ENCODE data around the gene SNRPD2. TPM values are rescaled to one million over a fixed set of nuclear protein-coding genes. Genes with fewer than 3 reads are reported as not detected.
"Not testable (repeated sequence)": the region's sequence is repeated elsewhere in the genome, so short reads cannot be mapped to it uniquely, and the experiment has no call there.

The SNRPD2 gene
- total and polyA plus RNA-seq, 7 donors: 205 to 368 (median 243) TPM

DNA sequence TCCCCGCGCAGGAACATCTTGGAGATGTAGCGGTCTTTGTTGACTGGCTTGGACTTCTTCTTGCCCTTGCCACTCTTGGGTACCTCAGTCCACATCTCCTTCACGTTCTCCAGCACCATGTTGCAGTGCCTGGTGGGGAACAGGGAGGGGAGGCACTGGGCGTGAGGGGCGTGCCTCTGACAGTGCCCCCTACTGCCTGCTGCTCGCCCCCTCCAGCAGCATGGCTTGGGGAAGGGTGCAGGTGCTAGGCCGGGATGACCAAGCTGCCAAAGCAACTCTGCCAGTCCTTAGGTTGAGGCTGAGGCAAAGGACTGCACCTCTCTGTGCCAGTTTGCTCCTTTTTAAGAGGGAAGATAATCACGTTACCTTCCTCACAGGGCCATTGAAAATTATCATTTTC lies 4.2 kb downstream of the SNRPD2 start:
- Histone ChIP-seq H3K4me3 (no peak overlapping the region), H3K27me3 (ENCODE audit: insufficient read depth in 3 of 3, low read length in 2 of 3) (no peaks in the 10 kb centered on the region), H3K36me3 (ENCODE audit: insufficient read depth in 1 of 2, low read depth in 1 of 2) (peaks cover 5 to 57% of the 10 kb centered on the region in 2 donors), H3K27ac (no peak overlapping the region), H3K9me3 (no peaks in the 10 kb centered on the region), H3K4me1 (peaks cover 6% of the 10 kb centered on the region)
- 86 to 91% (median 89%) methylated on average over 9 of the region's 9 CpGs for WGBS, 3 donors
- TF ChIP-seq CTCF (IDR thresholded peaks at IDR 0.05): no peak
- no peak for ATAC-seq
- no peak for DNase-seq
- intact Hi-C loops (cut with DNase I): no loop called here

DNA sequence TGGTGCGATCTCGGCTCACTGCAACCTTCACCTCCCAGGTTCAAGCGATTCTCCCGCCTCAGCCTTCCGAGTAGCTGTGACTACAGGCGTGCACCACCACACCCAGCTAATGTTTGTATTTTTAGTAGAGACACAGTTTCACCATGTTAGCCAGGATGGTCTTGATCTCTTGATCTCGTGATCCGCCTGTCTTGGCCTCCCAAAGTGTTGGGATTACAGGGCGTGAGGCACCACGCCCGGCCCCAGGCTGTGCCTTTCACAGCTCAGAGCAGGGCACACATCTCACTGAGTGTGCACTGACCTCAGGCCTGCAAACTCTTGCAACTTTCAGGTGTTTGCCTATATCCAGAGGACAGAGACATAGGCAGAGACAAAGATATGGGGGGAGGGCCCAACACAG lies 6.7 kb downstream of the SNRPD2 start:
- H3K27ac ChIP-seq; H3K27me3 ChIP-seq (ENCODE audit: insufficient read depth in 3 of 3, low read length in 2 of 3); DNase-seq; H3K4me1 ChIP-seq; intact Hi-C loops (cut with DNase I); H3K4me3 ChIP-seq; ATAC-seq; H3K9me3 ChIP-seq: not testable (repeated sequence)
- H3K36me3 ChIP-seq (ENCODE audit: insufficient read depth in 1 of 2, low read depth in 1 of 2): peaks cover 5 to 57% of the 10 kb centered on the region in 2 donors
- WGBS, 3 donors: 77 to 86% (median 83%) methylated on average over 9 to 11 of the region's 11 CpGs

DNA sequence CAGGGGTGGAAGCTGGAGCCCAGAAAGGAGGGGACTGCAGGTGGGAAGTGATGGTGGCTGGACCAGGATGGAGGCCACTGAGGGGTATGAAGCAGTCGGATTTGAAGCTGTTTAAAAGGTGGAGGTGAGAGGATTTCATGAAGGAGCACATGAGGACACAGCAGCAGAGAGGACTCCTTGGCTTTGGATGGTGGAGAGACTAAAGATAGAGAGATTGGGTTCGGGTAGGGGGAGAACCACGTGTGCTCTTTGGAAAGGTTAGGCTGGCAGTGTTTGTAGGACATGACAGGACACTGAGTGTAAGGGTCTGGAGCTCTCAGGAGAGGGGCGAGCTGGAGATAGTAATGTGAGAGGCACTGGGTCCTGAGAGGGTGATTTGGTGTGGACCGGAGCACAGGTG lies 8.8 kb downstream of the SNRPD2 start:
- no peak for ATAC-seq
- Histone ChIP-seq H3K4me1 (no peaks in the 10 kb centered on the region), H3K36me3 (ENCODE audit: insufficient read depth in 1 of 2, low read depth in 1 of 2) (peaks cover 5 to 44% of the 10 kb centered on the region in 2 donors), H3K4me3 (no peak overlapping the region), H3K27ac (no peak overlapping the region), H3K27me3 (ENCODE audit: insufficient read depth in 3 of 3, low read length in 2 of 3) (peaks cover 0 to 17% (median 7%) of the 10 kb centered on the region in 3 donors), H3K9me3 (no peaks in the 10 kb centered on the region)
- WGBS, 3 donors: 51 to 60% (median 55%) methylated on average over 5 of the region's 5 CpGs
- intact Hi-C loops (cut with DNase I): no loop called here
- no peak for DNase-seq
- TF ChIP-seq CTCF (IDR thresholded peaks at IDR 0.05): no peak

GRCh38 chr19:45682117-45682516 lies 9.6 kb downstream of the SNRPD2 start:
- H3K27ac ChIP-seq: peak overlapping the region; percentile 69
- peak in 1 of 4 donors; percentile 3 for ATAC-seq
- WGBS, 3 donors: 56 to 69% (median 60%) methylated on average over 8 of the region's 8 CpGs
- no peak for TF ChIP-seq CTCF (IDR thresholded peaks at IDR 0.05)
- peak overlapping the region; percentile 62 for H3K4me3 ChIP-seq
- intact Hi-C loops (cut with DNase I): no loop called here
- peaks cover 5 to 36% of the 10 kb centered on the region in 2 donors for H3K36me3 ChIP-seq (ENCODE audit: insufficient read depth in 1 of 2, low read depth in 1 of 2)
- H3K27me3 ChIP-seq (ENCODE audit: insufficient read depth in 3 of 3, low read length in 2 of 3): peaks cover 0 to 25% (median 14%) of the 10 kb centered on the region in 3 donors
- peaks cover 4% of the 10 kb centered on the region for H3K4me1 ChIP-seq
- DNase-seq: no peak
- no peaks in the 10 kb centered on the region for H3K9me3 ChIP-seq

GRCh38 chr19:45681391-45682015 lies 10.2 kb downstream of the SNRPD2 start:
- Histone ChIP-seq H3K27me3 (ENCODE audit: insufficient read depth in 3 of 3, low read length in 2 of 3) (peaks cover 0 to 31% (median 19%) of the 10 kb centered on the region in 3 donors), H3K4me1 (peaks cover 4% of the 10 kb centered on the region), H3K9me3 (no peaks in the 10 kb centered on the region), H3K36me3 (ENCODE audit: insufficient read depth in 1 of 2, low read depth in 1 of 2) (peaks cover 5 to 30% of the 10 kb centered on the region in 2 donors), H3K4me3 (peak overlapping the region; percentile 62), H3K27ac (peak overlapping the region; percentile 69)
- intact Hi-C loops (cut with DNase I): no loop called here
- DNase-seq: peak; percentile 83 to 90
- peak; percentile 97 for TF ChIP-seq CTCF (IDR thresholded peaks at IDR 0.05)
- ATAC-seq: peak; percentile 93 to 96 (median 96)
- 1 to 2% (median 2%) methylated on average over 42 to 51 of the region's 51 CpGs for WGBS, 3 donors

Measured in psoas muscle (tissue), 8 donors.